WTC11 (cell line): ENCODE measurements around the gene TEX10. TPM values are rescaled to one million over a fixed set of nuclear protein-coding genes. Genes with fewer than 3 reads are reported as not detected.

Experiments
- AFF4 ChIP-seq: sonication (generic); formaldehyde crosslinking; IDR thresholded peaks from 2 replicates; pipeline ENCODE4 v1.8.1; 2023; ENCODE audit warnings: mild to moderate bottlenecking, missing genetic modification reagents, borderline replicate concordance
- ATF1 ChIP-seq: sonication (generic); formaldehyde crosslinking; IDR thresholded peaks from 2 replicates; pipeline ENCODE4 v1.8.1; 2023; ENCODE audit warnings: mild to moderate bottlenecking, moderate library complexity, missing genetic modification reagents
- CDX4 ChIP-seq: fragments of 250-450 bp; sonication (Bioruptor Pico); IDR thresholded peaks from 2 replicates; pipeline ENCODE4 v1.9.0; 2021; ENCODE audit warnings: moderate library complexity, mild to moderate bottlenecking, inconsistent platforms, borderline replicate concordance
- CREM ChIP-seq: sonication (generic); formaldehyde crosslinking; IDR thresholded peaks from 2 replicates; pipeline ENCODE4 v1.8.1; 2022; ENCODE audit warnings: mild to moderate bottlenecking, missing genetic modification reagents, moderate library complexity
- E2F1 ChIP-seq: sonication (generic); formaldehyde crosslinking; IDR thresholded peaks from 2 replicates; pipeline ENCODE4 v1.8.0; 2022; ENCODE audit warnings: mild to moderate bottlenecking, missing genetic modification reagents
- FOXK1 ChIP-seq: sonication (generic); formaldehyde crosslinking; IDR thresholded peaks from 2 replicates; pipeline ENCODE4 v1.8.0; 2022; ENCODE audit warnings: mild to moderate bottlenecking, moderate library complexity, missing genetic modification reagents
- JAZF1 ChIP-seq: fragments of 250-450 bp; sonication (Bioruptor Pico); IDR thresholded peaks from 2 replicates; pipeline ENCODE4 v1.9.0; 2021; ENCODE audit warnings: moderate library complexity, mild to moderate bottlenecking, inconsistent platforms
- KAT7 ChIP-seq: sonication (generic); formaldehyde crosslinking; IDR thresholded peaks from 2 replicates; pipeline ENCODE4 v1.8.1; 2023; ENCODE audit warnings: missing genetic modification reagents, mild to moderate bottlenecking, borderline replicate concordance
- MXD4 ChIP-seq: fragments of 250-450 bp; sonication (Bioruptor Pico); IDR thresholded peaks from 2 replicates; pipeline ENCODE4 v1.8.0; 2021; ENCODE audit warnings: mild to moderate bottlenecking, moderate library complexity, borderline replicate concordance
- NFE2L1 ChIP-seq: sonication (generic); formaldehyde crosslinking; IDR thresholded peaks from 2 replicates; pipeline ENCODE4 v1.8.1; 2023; ENCODE audit warnings: missing genetic modification reagents
- NR1H2 ChIP-seq: sonication (generic); formaldehyde crosslinking; IDR thresholded peaks from 2 replicates; pipeline ENCODE4 v1.9.0; 2021; ENCODE audit warnings: mild to moderate bottlenecking, moderate library complexity, missing genetic modification reagents
- PRDM15 ChIP-seq: sonication (generic); formaldehyde crosslinking; IDR thresholded peaks from 2 replicates; pipeline ENCODE4 v1.8.0; 2022; ENCODE audit warnings: missing genetic modification reagents
- RELA ChIP-seq: sonication (generic); formaldehyde crosslinking; IDR thresholded peaks from 2 replicates; pipeline ENCODE4 v1.8.1; 2022; ENCODE audit warnings: missing genetic modification reagents, mild to moderate bottlenecking, borderline replicate concordance
- SMAD3 ChIP-seq: sonication (generic); formaldehyde crosslinking; IDR thresholded peaks from 2 replicates; pipeline ENCODE4 v1.8.0; 2022; ENCODE audit warnings: missing genetic modification reagents, mild to moderate bottlenecking, borderline replicate concordance
- SOX15 ChIP-seq: fragments of 250-450 bp; sonication (Bioruptor Pico); IDR thresholded peaks from 2 replicates; pipeline ENCODE4 v1.9.0; 2021; ENCODE audit warnings: mild to moderate bottlenecking
- SP1 ChIP-seq: sonication (generic); formaldehyde crosslinking; conservative IDR thresholded peaks from 2 replicates; pipeline ENCODE4 v1.8.1; 2022; ENCODE audit warnings: missing genetic modification reagents
- TEAD4 ChIP-seq: sonication (generic); formaldehyde crosslinking; IDR thresholded peaks from 2 replicates; pipeline ENCODE4 v1.8.0; 2022; ENCODE audit warnings: mild to moderate bottlenecking, missing genetic modification reagents
- TP53 ChIP-seq: sonication (generic); formaldehyde crosslinking; IDR thresholded peaks from 2 replicates; pipeline ENCODE4 v1.8.1; 2023; ENCODE audit warnings: mild to moderate bottlenecking, missing genetic modification reagents
- ZNF121 ChIP-seq: sonication (generic); formaldehyde crosslinking; IDR thresholded peaks from 2 replicates; pipeline ENCODE4 v1.8.0; 2023; ENCODE audit warnings: missing genetic modification reagents
- ZNF263 ChIP-seq: sonication (generic); formaldehyde crosslinking; IDR thresholded peaks from 2 replicates; pipeline ENCODE4 v1.8.1; 2022; ENCODE audit warnings: low read depth, mild to moderate bottlenecking, moderate library complexity, missing genetic modification reagents
- ZNF396 ChIP-seq: fragments of 250-450 bp; sonication (Bioruptor Pico); IDR thresholded peaks from 2 replicates; pipeline ENCODE4 v1.8.0; 2021; ENCODE audit warnings: mild to moderate bottlenecking, moderate library complexity, borderline replicate concordance
- ZNF416 ChIP-seq: fragments of 250-450 bp; sonication (Bioruptor Pico); IDR thresholded peaks from 2 replicates; pipeline ENCODE4 v1.9.0; 2021; ENCODE audit warnings: mild to moderate bottlenecking, inconsistent platforms
- total RNA-seq: library from RNA; stranded (reverse); gene quantifications from 3 replicates; pipeline ENCODE4 v1.2.3, GENCODE V29; 2021
- TF ChIP-seq, protein P1 (sequence below): sonication (generic); formaldehyde crosslinking; IDR thresholded peaks from 2 replicates; pipeline ENCODE4 v1.8.1; 2022; ENCODE audit warnings: low read depth, missing genetic modification reagents, borderline replicate concordance
- TF ChIP-seq, protein P2 (sequence below): sonication (generic); formaldehyde crosslinking; IDR thresholded peaks from 2 replicates; pipeline ENCODE4 v1.8.1; 2023; ENCODE audit warnings: mild to moderate bottlenecking, missing genetic modification reagents
- TF ChIP-seq, protein P3 (sequence below): sonication (generic); formaldehyde crosslinking; IDR thresholded peaks from 2 replicates; pipeline ENCODE4 v1.8.1; 2022; ENCODE audit warnings: mild to moderate bottlenecking, missing genetic modification reagents, moderate library complexity, borderline replicate concordance
- TF ChIP-seq, protein P4 (sequence below): sonication (generic); formaldehyde crosslinking; IDR thresholded peaks from 2 replicates; pipeline ENCODE4 v1.8.0; 2022; ENCODE audit warnings: mild to moderate bottlenecking, missing genetic modification reagents

The TEX10 gene
- total RNA-seq, 1 experiment from 2014 or later: 64.7 TPM

GRCh38 chr9:100352727-100353505 lies at the start of gene TEX10 (continued):
- TF ChIP-seq, protein P1, sequence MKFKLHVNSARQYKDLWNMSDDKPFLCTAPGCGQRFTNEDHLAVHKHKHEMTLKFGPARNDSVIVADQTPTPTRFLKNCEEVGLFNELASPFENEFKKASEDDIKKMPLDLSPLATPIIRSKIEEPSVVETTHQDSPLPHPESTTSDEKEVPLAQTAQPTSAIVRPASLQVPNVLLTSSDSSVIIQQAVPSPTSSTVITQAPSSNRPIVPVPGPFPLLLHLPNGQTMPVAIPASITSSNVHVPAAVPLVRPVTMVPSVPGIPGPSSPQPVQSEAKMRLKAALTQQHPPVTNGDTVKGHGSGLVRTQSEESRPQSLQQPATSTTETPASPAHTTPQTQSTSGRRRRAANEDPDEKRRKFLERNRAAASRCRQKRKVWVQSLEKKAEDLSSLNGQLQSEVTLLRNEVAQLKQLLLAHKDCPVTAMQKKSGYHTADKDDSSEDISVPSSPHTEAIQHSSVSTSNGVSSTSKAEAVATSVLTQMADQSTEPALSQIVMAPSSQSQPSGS (CRISPR knock-in tag): 0 out of 2 replicates have a peak, but pooled peaks have one; percentile 24
- peak; percentile 94 for TF ChIP-seq SMAD3 (CRISPR knock-in tag)
- TF ChIP-seq ZNF416: no peak
- TF ChIP-seq TP53 (CRISPR knock-in tag): peak; percentile 21; the same call in 1 of the 2 replicates
- TF ChIP-seq, protein P2, sequence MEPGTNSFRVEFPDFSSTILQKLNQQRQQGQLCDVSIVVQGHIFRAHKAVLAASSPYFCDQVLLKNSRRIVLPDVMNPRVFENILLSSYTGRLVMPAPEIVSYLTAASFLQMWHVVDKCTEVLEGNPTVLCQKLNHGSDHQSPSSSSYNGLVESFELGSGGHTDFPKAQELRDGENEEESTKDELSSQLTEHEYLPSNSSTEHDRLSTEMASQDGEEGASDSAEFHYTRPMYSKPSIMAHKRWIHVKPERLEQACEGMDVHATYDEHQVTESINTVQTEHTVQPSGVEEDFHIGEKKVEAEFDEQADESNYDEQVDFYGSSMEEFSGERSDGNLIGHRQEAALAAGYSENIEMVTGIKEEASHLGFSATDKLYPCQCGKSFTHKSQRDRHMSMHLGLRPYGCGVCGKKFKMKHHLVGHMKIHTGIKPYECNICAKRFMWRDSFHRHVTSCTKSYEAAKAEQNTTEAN (CRISPR knock-in tag): peak; percentile 84; the same call in 1 of the 2 replicates
- TF ChIP-seq ZNF396: no peak
- TF ChIP-seq MXD4 (CRISPR knock-in tag): no peak
- TF ChIP-seq RELA (CRISPR knock-in tag): peak; percentile 80; the same call in 1 of the 2 replicates
- peak; percentile 84 for TF ChIP-seq E2F1 (CRISPR knock-in tag)
- peak; percentile 93 for TF ChIP-seq AFF4
- peak; percentile 14; the same call in 1 of the 2 replicates for TF ChIP-seq NFE2L1 (CRISPR knock-in tag)
- TF ChIP-seq CREM (CRISPR knock-in tag): peak; percentile 90
- TF ChIP-seq SP1 (CRISPR knock-in tag): peak; percentile 96
- no peak for TF ChIP-seq JAZF1
- no peak for TF ChIP-seq PRDM15 (CRISPR knock-in tag)
- TF ChIP-seq FOXK1: peak; percentile 97
- no peak for TF ChIP-seq SOX15
- peak; percentile 98 for TF ChIP-seq KAT7
- TF ChIP-seq TEAD4 (CRISPR knock-in tag): no peak
- TF ChIP-seq, protein P3, sequence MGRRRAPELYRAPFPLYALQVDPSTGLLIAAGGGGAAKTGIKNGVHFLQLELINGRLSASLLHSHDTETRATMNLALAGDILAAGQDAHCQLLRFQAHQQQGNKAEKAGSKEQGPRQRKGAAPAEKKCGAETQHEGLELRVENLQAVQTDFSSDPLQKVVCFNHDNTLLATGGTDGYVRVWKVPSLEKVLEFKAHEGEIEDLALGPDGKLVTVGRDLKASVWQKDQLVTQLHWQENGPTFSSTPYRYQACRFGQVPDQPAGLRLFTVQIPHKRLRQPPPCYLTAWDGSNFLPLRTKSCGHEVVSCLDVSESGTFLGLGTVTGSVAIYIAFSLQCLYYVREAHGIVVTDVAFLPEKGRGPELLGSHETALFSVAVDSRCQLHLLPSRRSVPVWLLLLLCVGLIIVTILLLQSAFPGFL (CRISPR knock-in tag): no peak
- no peak for TF ChIP-seq ATF1 (CRISPR knock-in tag)
- no peak for TF ChIP-seq CDX4 (CRISPR knock-in tag)
- no peak for TF ChIP-seq ZNF121 (CRISPR knock-in tag)
- no peak for TF ChIP-seq ZNF263 (CRISPR knock-in tag)
- TF ChIP-seq NR1H2 (CRISPR knock-in tag): no peak
- TF ChIP-seq, protein P4, sequence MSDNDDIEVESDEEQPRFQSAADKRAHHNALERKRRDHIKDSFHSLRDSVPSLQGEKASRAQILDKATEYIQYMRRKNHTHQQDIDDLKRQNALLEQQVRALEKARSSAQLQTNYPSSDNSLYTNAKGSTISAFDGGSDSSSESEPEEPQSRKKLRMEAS (CRISPR knock-in tag): peak; percentile 97
